SU-DHL-6 (cell line): ENCODE data around the gene POLG2.

Experiments used
- EZH2phosphoT487 ChIP-seq: fragments of 200-600 bp; sonication (generic), shearing (Covaris generic); conservative IDR thresholded peaks from 2 replicates; pipeline ENCODE4 v1.6.1; 2018; ENCODE audit warnings: mild to moderate bottlenecking, antibody characterized with exemption, low read length, moderate library complexity, mixed read lengths
- TF ChIP-seq, protein P1 (sequence below): fragments of 200-600 bp; sonication (generic); IDR thresholded peaks from one replicate; pipeline ENCODE4 v1.5.1; 2017; ENCODE audit warnings: antibody characterized with exemption, mild to moderate bottlenecking, low read length, moderate library complexity; ENCODE audit not compliant: insufficient read depth, poor library complexity, severe bottlenecking

DNA sequence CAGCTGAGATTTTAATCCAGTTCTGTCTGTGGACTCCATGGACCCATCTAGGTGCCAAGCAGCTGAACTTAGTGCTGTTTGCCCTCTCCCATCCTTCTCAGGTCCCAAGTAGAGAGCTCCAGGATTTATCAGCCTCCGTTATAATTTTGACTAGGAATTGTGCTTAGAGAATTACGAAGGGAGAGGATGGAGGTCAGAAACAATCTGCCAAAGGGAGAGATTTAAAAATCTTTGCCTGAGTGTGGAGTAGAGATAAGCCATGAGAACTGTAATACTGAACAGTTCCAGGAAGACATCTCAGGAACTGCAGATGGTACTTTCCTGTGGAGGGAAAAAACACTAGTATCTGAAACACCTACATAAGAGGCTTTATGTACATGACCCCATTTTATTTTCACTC, 36.9 kb upstream of the POLG2 start:
- TF ChIP-seq, protein P1, sequence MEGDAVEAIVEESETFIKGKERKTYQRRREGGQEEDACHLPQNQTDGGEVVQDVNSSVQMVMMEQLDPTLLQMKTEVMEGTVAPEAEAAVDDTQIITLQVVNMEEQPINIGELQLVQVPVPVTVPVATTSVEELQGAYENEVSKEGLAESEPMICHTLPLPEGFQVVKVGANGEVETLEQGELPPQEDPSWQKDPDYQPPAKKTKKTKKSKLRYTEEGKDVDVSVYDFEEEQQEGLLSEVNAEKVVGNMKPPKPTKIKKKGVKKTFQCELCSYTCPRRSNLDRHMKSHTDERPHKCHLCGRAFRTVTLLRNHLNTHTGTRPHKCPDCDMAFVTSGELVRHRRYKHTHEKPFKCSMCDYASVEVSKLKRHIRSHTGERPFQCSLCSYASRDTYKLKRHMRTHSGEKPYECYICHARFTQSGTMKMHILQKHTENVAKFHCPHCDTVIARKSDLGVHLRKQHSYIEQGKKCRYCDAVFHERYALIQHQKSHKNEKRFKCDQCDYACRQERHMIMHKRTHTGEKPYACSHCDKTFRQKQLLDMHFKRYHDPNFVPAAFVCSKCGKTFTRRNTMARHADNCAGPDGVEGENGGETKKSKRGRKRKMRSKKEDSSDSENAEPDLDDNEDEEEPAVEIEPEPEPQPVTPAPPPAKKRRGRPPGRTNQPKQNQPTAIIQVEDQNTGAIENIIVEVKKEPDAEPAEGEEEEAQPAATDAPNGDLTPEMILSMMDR, result no peak
- no peak for TF ChIP-seq EZH2phosphoT487
